Measurements from ENCODE around the gene PDK2.
A peak's percentile ranks its signal among the peaks of the same experiment; 100 is the strongest.

PDK2 gene

DNA sequence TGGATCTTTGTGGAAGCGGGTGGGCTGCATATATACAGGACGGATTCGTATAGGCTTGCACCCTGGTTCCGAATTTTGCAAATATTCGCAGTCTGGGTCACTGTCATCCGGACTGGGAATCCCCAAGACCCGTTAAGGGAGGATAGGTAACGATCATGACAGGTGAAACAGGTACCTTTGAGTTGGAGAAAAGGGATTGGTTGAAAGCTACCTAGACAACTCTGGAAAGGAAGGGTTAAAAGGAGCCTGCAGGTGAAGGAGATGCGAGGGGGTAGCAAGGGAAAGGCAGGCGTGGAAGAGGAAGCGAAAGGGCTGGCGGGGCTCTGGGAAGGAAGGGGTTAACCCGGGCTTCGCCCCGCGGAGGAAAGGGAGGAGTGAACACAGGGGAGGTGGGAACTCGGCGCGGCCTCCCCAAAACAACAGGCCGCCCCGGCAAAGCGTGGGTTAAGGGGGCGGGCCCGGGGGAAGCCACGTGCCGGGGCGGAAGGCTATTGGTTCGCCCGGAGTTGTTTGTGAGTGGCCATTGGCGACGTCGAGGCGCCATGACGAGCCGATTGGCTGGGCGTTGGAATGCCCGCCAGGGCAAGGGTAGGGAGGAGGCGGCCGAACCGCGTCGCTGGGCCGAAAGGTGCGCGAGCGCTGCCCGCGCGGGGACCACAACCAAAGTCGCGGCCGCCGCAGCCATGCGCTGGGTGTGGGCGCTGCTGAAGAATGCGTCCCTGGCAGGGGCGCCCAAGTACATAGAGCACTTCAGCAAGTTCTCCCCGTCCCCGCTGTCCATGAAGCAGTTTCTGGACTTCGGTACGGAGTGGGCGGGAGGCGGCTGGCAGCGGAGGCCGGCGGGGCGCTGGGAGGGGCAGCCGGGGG is at the start of gene PDK2:
TSS of gene PDK2 (plus strand) at position 599 of the 867 bp plus-strand sequence. CDS start at position 684, 85 bp downstream.
- intact Hi-C loops (cut with DNase I) = loop anchor here (2.0 kb wide), 1 partner anchor 56 kb away; the partner anchor contains the start of gene PPP1R9B
- DNase-seq = peak; percentile 92 to 98 (median 97)

DNA sequence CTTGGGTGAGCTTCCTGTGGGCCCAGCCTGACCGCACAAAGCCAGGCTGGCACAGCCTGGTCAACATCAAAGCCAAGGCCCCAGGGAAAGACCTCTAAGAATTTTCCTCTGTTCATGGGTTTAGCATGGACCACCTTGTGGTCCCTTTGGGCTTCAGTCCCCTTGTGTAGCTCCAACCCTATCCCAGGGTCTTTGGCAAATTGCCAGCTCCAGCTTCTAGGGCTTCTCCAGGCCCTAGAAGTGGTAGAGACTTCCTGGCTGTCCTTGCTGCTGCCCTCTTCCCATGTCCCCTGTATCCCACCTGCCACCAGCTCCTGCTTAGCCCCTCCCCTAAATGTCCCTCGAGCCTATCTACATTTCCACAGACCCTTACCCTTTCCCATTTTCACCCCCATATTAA is 49.0 kb upstream of the PDK2 start:
- no peak for DNase-seq
- intact Hi-C loops (cut with DNase I) = no loop called here

DNA sequence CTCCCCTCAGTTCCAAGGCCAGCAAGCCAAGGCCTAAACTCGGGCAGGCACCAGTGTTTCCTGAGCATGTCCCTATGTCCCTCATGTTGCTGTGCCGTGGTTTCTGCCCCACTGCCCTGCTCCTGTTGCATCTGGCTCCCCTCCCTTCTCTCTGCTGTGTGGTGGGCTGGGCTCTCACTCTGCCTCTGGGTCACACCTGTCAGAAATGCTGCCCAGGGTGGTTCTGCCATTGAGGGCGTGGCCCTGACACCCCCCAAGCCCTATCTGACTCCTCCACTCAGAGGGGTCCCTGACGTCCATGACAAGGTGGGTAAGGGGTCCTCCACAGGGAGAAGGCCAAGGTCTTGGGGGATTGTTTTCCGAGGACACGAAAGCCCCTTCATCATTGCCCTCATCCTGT is 48.5 kb upstream of the PDK2 start:
- no peak for DNase-seq

DNA sequence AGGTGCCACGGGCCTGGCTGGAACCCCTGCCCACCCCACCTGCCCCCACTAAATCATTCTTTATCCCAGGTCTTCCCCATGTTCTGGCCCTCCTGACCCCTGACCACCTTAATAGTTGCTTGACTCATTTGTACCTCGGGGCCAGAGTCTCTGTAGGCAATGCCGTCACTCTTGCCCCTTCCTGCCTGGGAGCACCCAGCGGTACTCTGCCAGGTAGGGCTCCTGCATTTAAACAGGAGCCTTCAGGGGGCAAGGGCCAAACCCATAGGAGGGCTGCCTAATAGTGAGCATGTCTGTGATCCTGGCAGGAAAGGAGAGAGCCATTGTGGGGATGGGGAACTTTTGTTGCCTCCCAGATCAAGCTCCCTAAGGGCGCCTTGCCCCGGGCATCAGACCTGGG is 48.1 kb upstream of the PDK2 start:
- intact Hi-C loops (cut with DNase I) = no loop called here

More for the DNA sequence above, 48.5 kb upstream of the PDK2 start:
- intact Hi-C loops (cut with DNase I) = no loop called here

DNA sequence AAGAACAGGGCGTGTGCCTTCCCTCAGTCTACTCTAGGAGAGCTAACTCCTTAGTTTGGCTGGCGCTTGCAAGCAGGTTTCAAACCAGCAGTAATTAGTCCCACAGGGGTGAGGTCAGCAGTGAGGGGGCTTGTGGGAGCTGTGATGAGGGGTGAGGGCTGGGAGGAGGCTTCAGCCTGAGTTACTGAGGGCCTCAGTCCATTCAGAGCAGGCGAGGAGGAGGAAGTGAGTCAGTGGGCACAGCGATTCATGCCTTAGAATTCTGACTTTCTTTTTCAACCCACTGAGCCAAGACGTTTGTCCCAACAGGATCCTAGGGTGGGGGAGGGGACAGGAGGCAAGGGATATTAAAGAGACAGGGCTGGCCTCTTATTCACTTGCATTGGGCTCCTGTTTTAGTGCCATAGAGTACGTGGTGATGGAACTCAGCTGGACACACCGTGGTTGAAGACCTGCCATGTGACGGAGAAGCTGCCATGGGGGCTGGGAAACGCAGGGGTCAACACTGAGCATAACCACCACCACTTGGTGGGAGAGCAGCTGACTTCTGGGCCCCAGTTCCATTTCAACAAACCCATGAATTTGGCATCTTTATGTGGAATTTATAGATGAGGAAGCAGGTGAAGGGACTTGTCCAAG is 47.5 kb upstream of the PDK2 start:
- intact Hi-C loops (cut with DNase I) = no loop called here

More for the DNA sequence above, 48.1 kb upstream of the PDK2 start:
- no peak for DNase-seq

DNA sequence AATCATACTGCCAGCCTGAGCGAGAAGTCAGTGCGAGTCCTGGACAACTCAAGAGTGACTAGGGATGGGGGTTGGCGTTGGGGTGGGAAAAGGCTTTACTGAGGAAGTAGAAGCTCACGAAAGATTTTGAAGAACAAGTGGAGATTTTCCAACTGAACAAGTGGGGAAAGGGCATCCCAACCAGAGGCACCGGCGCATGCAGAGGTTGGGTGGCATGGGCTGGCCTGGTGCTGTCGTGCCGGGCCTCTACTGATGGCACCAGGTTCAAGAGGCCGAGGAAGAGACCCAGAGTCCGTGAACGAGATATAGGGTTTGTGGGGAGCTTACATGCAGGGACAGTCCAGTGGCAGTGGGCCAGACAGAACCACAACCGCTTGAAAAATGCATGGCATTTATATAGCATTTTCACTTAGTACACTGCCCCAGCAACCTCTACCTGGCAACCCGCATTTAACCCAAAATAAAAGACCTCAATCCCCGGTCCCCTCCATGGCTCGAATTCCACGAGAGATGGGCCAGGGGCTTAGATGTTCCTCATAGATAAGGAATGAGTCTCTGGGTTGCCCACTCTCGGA is 46.9 kb upstream of the PDK2 start:
- intact Hi-C loops (cut with DNase I) = no loop called here
- no peak for DNase-seq

More for the DNA sequence above, 47.5 kb upstream of the PDK2 start:
- DNase-seq = peak in 2 of 42 donors; percentile 2 to 61

DNA sequence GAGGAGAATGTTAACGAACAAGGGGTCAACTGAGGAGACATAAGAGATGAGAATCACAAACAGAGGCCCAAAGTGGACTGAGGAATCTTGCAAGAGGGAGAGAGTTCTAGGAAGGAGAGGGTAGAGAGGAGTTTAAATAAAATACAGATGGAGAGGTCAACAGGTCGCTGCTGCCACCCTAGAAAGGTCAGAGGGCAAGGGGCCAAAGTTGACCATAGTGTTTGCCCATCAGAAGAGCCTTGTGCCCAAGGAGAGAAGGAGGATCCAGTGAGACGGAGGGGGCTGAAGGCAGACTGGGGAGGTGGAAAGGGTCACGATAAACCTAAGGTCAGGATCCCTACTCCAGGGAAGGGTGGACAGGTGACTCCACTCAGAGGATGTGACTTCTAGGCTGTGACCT is 46.2 kb upstream of the PDK2 start:
- intact Hi-C loops (cut with DNase I) = no loop called here
- no peak for DNase-seq

DNA sequence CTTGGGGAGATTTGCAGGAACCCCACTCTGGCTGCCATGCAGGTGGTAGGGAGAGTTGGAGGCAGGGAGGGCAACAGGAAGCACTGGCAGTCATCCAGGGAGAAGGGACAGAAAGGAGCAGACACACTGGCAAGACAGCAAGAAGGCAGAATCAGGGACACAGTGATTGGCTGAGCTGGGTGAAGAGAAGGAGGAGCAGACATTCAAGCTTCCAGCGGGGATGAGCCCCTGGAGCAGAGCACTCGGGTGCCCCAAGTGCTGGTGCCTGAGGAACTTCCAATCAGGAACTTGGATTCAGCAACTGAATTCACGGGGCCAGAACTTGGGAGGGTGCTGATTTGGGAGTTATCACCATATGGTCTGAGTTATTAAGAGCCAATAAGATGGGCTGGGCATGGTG is 45.5 kb upstream of the PDK2 start:
- DNase-seq = no peak
- intact Hi-C loops (cut with DNase I) = no loop called here

DNA sequence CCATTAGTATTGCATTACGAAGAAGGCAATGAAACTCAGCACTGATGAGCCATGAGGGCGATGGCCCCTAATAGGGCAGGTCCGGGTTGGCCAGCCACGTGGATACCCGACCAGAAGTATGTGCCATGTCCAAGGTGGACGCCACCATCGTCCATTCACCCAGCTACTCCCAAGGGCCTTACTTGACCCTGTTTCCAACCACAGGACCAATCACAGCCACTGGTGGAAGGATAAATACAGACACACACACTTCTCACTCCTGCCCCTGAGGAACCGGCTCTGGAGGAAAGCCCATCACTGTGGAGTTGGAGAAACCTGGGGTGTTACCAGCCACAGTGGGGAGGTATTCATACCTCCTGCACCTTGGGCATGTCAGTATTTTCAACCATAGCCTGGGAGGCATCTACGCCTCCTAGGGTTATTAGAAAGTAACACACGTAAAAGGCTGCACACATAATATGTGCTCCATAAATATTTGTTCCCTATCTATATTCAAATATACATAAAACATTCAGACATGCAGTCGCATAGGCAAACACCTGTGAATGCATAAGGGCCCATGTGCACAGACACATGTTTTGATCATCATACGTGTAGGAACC is 44.6 kb upstream of the PDK2 start:
- no peak for DNase-seq
- intact Hi-C loops (cut with DNase I) = no loop called here

DNA sequence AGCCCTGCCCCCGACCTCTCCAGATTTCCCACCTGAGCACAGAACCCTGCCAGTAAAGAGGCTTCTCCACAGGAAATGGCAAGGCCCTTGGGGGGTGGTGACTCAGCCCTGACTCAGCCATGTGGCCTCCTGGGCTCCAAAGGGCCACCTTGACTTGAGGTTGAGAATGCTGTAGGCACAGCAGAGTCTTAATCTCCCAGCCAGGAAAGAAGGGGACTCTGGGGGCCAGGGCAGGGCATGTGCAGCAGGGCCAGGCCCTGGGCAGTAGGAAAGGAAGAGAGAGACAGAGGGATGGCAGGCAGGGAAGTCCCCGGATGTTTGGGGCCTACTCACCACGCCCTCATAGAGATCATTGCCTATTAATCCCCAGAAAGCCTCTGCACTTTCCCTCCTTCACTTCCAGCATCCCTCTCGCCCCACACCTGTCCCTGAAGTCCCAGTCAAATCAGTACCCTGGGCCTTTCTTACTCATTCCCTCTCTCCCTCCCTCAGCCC is 44.0 kb upstream of the PDK2 start:
- intact Hi-C loops (cut with DNase I) = no loop called here
- DNase-seq = no peak

DNA sequence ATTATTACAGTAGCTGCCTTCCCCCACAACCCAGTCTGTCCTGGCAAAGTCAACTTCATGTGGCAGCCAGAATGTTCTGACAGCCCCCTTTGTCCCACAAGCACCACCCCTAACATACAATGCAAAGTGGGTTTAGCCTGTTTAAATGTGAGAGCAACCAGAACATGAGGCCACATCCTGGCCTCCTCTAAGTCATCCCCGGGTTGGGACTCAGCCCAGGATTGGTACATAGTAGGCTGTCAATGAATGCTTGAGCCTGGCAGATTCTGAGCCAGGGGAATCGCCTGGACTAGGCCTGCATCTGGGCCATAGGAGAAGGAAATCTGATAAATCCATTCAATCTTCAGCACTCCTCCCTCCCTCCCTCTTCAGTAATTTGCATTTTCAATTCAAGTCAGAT is 43.5 kb upstream of the PDK2 start:
- intact Hi-C loops (cut with DNase I) = no loop called here
- no peak for DNase-seq

DNA sequence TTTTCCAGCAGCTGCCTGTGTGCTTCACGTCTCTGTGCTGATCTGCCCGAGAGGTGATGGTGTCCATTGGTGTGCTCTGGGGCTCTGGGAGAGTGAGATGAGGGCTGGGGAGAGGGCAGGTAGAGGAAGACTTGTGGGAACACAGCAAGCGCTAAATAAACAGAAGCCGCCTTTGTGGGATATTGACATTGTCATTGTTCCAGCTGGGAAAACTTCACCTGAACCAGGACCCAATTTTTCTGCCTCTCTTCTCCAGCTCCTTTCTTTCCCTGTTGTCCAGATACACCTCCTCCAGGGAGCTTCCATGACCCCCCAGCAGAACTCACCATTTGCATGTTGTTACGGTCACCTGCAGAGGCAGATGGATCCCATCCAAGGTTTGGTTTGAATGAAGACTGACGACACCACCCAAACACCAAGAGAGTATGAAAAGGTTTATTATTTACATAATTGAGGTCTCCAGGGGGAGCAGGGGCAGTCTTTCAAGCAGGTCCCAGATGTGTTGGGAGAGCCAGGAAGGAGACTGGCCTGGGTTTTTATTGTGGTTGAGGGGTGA is 42.8 kb upstream of the PDK2 start:
- intact Hi-C loops (cut with DNase I) = no loop called here
- DNase-seq = no peak

DNA sequence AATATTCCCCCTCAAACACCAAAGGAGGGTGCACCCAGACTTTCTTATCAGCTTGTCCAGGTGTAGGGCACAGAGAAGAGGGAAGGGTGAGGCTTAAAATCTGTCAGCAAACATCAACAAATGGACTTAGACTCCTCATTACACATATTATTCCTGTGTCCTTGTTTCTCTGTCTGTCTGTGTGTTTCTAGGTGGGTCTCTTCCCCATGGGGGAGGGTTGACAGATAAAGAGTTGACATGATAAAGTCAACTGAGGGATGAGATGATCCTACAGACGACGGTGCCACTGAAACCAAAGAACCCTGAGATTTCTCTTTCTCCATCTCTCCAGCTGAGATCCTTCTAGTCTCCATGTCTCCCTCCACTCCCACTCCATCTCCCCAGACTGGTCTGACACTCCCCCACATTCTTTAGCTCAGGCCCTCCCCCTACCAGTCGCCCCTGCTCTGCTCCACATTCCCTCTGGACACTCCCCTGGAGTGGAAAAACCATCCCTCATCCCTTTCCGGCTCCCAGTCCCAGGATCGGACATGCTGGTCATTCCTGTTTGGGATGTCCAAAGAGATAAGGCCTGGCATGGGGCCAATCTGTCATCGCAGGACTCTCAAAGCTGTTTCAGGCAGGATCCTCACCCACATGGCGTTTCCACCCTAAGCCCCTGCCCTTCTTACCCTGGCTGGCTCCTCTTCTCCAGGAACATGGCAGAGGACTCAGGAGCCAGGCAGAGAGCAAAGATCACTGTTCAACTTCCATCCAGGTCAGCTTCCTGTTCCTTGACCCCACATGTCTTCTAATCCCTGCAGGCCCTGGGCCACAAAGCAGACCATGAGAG is 42.1 kb upstream of the PDK2 start:
- intact Hi-C loops (cut with DNase I) = no loop called here
- no peak for DNase-seq

DNA sequence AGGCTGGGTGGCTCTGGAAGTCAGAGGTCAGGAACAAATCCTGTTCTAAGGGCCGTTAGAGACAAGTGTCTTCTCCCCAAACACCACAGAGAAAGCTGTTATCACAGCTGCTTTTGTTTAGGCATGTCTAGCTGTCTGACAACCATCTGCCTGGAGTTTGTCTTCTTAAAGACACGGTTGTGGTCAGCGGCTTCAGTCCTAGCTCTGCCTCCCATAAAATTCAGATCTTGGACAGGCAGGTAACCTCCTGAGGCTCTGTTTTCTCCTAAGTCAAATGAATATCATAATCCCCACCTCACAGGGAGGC is 41.5 kb upstream of the PDK2 start:
- intact Hi-C loops (cut with DNase I) = no loop called here
- no peak for DNase-seq

DNA sequence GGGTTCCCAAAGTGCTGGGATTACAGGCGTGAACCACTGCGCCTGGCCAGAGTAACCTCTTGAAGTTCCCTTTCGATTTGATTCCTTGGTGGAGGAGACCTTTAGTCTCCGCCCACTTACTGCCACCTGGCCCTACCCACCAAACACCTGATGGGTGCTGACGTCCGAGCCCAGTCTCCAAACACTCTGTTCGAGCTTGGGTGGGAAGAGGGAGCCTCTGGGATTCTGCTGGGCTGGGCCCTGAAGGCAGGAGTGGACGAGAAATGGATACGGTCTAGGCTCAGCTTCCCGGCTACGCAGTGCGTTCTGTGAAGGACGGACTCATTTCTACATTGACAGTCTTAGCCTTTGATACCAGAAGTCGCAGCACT is 40.1 kb upstream of the PDK2 start:
- intact Hi-C loops (cut with DNase I) = no loop called here
- DNase-seq = peak in 39 of 42 donors; percentile 10 to 75 (median 46)

DNA sequence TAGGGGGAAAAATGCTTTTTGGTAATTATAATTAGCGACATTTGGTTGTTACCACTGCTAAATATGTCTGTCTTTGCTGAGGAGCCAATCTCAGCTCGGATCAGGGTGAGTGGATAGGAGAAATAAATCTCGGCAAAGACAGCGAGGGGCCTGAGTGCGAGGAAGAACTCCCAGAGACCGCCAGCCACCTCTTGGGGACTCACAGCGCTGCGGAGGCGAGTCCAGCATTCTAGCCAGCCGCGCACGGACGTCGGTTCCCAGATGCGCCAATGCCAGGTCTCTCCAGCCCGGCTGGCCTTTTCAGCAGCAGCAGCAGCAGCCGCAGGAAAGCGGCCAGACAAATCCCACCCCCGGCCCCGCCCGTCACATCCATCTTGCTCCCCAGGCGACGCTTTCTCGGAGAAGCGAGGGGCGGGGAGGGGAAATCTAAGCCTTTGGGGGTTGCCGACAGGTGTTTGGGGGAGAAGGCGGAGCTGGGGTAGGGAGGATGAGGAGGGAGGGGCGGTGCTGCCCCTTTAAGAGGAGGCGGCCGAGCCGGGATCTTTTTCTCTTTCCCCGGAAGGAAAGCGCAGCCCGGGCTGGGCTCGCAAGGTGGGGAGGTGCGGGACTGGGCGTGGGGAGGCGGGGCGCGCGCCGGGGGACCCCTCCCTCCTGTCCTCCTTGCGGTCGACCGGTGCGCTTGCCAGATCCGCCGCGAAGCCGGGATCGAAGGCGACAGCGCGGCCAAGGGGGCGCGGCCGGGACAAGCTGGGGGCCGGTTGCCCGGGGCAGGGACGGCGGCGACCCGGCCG is 39.5 kb upstream of the PDK2 start, which contains the start of gene ITGA3:
TSS of gene ITGA3 (plus strand) at position 685 of the 791 bp plus-strand sequence. CDS start 330 bp downstream, outside the sequence.
- intact Hi-C loops (cut with DNase I) = no loop called here
- DNase-seq = peak; percentile 41 to 92 (median 80)

DNA sequence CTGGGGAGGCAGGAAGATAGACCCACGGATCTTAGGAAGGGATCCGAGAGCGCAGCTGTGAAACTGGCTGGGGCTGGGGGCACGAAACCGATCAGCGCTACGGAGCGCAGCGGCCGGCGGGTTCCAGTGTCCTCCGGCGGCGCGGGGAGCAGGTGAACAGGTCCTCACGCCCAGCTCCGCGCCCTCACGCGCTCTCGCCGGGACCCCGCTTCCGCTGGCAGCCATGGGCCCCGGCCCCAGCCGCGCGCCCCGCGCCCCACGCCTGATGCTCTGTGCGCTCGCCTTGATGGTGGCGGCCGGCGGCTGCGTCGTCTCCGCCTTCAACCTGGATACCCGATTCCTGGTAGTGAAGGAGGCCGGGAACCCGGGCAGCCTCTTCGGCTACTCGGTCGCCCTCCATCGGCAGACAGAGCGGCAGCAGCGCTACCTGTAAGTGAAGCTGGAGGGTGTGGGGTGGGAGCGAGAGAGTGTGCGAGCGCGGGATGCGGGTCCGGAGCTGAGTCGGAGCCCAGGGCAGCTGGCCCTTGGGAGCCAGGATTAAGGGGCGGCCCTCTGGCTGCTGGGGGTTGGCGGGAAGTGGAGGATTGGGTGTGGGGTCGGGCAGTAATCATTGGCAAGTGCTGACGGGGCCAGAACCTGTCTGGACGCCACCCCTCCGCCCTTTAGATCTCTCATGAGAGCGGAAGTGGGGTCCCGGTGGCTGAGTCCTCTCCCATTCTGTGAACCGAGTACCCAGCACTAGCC is 38.8 kb upstream of the PDK2 start:
- intact Hi-C loops (cut with DNase I) = no loop called here
- peak; percentile 36 to 91 (median 74) for DNase-seq

All from head of caudate nucleus (tissue), 42 donors.